HG03039 (cell line): ENCODE results near the gene ALAD.
"Not testable (repeated sequence)": the region's sequence is repeated elsewhere in the genome, so short reads cannot be mapped to it uniquely, and the experiment has no call there.

Experiments used
- ATAC-seq: cut with Tn5 transposase; IDR thresholded peaks from one replicate; pipeline ENCODE4 v1.9.1; 2021; ENCODE audit warnings: mild to moderate bottlenecking, moderate library complexity; ENCODE audit not compliant: unreplicated experiment

The ALAD gene

GRCh38 chr9:113399646-113400200 lies 1.4 kb downstream of the ALAD start:
- no peak for ATAC-seq

GRCh38 chr9:113398796-113399195 lies 2.3 kb downstream of the ALAD start:
- ATAC-seq, result no peak

DNA sequence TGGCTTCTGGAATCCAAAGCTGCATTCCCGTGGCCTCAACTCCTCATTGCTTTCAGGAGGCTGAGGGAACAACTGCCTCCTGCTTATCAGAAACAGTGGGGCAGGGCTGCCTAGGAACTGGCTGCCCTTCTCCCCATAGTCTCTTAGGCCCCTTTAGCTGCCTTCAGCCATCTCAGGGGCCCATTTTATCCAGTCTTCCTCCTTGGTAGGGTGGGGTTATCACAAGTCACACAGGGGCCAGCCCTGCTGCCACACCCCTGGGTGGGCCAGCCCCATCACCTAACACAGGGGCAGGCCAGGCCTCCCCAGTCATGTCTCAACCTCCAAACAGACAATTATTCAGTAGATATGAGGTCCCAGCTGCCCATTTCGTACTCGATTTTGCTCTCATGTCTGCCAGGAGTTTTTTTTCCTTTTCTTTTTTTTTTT lies 3.9 kb downstream of the ALAD start:
- ATAC-seq, result no peak

GRCh38 chr9:113395000-113395861 lies 5.9 kb downstream of the ALAD start:
- no peak for ATAC-seq

- no peak for ATAC-seq
These were observed 7.8 kb downstream of the ALAD start for GRCh38 chr9:113393281-113393680.

GRCh38 chr9:113391917-113392316 lies 9.2 kb downstream of the ALAD start:
- ATAC-seq, result no peak

GRCh38 chr9:113390192-113390960 lies 10.7 kb downstream of the ALAD start:
- no peak for ATAC-seq

- no peak for ATAC-seq
These were observed 11.6 kb downstream of the ALAD start for GRCh38 chr9:113389451-113389850.

DNA sequence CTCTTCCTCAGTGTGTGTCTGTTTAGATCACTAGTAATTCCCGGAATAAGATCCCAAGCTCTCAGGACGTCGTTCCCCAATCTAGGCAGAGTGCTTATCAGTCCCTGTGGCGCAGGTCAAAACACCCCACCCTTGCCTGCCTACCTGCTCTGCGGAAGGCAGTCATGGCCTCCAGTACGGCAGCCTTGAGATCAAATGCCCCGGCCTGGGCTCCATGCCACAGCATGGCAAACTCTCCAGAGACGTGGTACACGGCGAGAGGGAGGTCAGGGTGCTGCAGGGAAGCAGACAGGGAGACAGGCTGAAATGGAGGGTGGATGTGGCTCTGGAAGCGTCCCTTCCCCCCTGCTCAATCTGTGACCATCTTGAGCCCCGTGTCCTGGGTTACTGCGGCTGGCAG lies 12.3 kb downstream of the ALAD start:
- ATAC-seq, result no peak

DNA sequence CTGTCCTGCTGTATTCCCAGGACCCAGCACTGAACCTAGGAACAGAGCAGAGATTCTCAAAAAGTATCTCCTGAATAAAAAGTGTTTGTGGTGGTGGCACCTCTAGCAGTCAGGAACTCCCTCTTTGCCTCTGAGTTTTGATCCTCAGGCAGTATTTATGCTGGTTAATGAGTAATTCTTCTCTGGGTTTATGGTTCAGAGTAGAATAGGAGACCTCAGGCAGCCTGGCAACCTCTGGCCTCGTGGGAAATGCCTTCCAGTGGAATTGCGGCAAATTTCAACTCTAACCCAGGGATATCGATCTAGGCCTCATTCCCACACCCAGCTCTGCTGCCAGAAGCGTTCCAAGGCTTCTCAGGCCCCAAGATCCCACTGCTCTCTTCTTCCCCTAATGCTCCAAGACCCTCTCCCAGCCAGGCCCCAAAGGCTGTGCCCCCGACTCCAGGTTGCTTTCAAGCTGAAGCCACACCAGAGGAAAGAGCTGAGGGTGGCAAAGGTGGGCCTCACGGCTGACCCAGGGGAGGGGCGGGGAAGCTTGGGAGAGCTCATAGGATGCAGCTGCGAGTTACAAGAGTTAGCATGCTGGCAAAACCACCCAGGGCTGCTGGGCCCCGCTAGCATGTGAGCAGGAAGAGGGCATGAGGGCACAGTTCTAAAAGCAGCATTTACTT lies 13.4 kb downstream of the ALAD start:
- no peak for ATAC-seq

- no peak for ATAC-seq
These were observed 14.3 kb downstream of the ALAD start for GRCh38 chr9:113386571-113387393.

DNA sequence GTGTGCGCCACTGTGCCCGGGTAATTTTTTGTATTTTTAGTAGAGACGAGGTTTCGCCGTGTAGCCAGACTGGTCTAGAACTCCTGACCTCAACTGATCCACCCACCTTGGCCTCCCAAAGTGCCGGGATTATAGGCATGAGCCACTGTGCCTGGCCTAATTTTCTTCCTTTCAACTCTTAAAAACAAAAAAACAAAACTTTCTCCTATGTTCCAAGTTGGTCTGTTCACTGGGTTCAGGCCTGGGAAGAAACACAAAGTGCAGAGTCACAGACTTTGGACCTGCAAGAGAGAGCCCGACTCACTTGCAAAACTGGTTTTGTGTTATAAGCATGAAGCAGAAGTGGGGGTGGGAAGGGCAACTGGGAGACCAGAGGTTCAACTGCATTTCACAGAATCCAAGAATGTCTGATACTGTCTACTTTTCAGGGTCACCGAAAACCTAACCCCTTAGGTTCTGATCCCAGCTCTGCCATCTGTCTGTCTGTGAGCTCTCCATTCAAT lies 19.1 kb downstream of the ALAD start:
- no peak for ATAC-seq

GRCh38 chr9:113381441-113381840 lies 19.6 kb downstream of the ALAD start:
- ATAC-seq, result not testable (repeated sequence)

- ATAC-seq, result no peak
These were observed 20.2 kb downstream of the ALAD start for GRCh38 chr9:113380869-113381378.

GRCh38 chr9:113379829-113380210 lies 21.3 kb downstream of the ALAD start:
- ATAC-seq, result not testable (repeated sequence)

GRCh38 chr9:113379094-113379828 lies 21.8 kb downstream of the ALAD start:
- ATAC-seq, result not testable (repeated sequence)

DNA sequence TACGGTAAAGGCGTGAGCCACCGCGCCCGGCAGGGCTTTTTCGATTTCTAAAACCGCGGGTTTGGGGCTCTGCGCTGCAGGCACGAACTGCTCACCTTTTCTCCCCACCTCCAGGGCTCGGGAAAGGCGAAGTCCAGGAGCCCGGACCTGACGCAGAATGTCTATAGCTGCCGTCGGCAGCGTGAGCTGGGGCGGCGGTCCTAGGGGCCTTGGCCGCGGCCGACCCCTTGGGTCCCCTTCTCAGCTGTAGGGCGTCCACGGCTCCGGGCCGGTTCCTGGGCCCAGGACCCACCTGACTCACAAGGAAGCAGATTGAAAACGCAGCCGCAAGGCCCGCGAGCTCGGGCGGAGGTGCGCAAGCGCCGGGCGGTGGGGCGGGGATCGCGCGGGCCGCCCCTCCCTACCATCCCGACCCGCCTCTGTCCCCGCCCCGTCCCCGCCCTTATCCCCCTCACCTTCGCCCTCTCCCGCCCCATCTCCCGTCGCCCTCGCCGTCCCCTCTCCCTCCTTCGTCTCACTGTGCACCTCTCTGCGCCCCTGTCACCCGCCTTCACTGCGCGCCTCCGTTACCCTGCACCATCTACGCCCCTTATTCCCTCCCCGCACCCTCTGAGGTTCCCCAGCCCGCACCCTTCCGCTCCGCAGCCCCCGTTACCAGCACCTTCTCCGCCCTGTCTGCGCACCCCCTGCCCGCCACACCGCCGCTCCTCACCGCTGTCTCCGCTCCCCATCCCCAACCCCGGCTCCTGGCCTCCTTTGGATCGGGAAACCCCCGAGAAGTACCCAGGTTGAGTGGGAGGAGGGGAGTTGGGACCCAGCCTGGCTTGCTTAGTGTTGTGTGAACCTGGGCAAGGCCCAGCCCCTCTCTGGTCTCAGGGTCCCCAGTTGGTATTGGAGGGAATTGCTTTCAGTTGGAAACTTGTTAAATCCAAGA lies 24.2 kb downstream of the ALAD start, which contains the start of gene HDHD3:
TSS of gene HDHD3 (minus strand) at position 353 of the 934 bp plus-strand sequence. CDS start 2,632 bp downstream, outside the sequence.
- peak; percentile 71 for ATAC-seq
